Breast epithelium (tissue), 3 donors: ENCODE results near the gene KAT7.

ENCODE experiments used
- POLR2A ChIP-seq: fragments of 450-650 bp; IDR thresholded peaks from one replicate; pipeline ENCODE4 v1.6.1; 2016; ENCODE audit warnings: antibody characterized with exemption, mild to moderate bottlenecking, moderate library complexity
- POLR2AphosphoS5 ChIP-seq, 3 donors: sonication (generic); formaldehyde crosslinking; IDR thresholded peaks; one replicate each; pipeline ENCODE4 v1.6.1; 2017; ENCODE audit warnings: antibody characterized with exemption in 3 of 3
- TF ChIP-seq, protein P1 (sequence below), 3 donors: fragments of 450-650 bp; IDR thresholded peaks; one replicate each; pipeline ENCODE4 v1.5.1; 2016 to 2017; ENCODE audit warnings: antibody characterized with exemption in 3 of 3, mild to moderate bottlenecking in 3 of 3, moderate library complexity in 3 of 3

DNA sequence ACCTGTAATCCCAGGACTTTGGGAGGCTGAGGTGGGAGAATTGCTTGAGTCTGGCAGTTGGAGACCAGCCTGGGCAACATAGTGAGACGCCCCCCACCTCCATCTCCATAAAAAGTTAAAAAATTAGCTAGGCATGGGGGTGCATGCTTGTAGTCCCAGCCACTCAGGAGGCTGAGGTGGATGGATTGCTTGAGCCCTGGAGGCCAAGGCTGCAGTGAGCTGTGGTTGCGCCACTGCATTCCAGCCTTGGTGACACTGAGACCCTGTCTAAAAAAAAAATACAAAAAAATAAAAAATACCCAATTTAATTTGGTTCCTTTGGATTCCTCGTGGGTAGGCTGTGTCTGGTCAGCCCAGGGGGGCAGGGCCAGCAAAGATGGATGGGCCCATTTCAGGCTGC, 85.4 kb downstream of the KAT7 start:
- TF ChIP-seq POLR2AphosphoS5 (IDR thresholded peaks at IDR 0.05) (no peak), POLR2A (no peak)
- TF ChIP-seq, protein P1, sequence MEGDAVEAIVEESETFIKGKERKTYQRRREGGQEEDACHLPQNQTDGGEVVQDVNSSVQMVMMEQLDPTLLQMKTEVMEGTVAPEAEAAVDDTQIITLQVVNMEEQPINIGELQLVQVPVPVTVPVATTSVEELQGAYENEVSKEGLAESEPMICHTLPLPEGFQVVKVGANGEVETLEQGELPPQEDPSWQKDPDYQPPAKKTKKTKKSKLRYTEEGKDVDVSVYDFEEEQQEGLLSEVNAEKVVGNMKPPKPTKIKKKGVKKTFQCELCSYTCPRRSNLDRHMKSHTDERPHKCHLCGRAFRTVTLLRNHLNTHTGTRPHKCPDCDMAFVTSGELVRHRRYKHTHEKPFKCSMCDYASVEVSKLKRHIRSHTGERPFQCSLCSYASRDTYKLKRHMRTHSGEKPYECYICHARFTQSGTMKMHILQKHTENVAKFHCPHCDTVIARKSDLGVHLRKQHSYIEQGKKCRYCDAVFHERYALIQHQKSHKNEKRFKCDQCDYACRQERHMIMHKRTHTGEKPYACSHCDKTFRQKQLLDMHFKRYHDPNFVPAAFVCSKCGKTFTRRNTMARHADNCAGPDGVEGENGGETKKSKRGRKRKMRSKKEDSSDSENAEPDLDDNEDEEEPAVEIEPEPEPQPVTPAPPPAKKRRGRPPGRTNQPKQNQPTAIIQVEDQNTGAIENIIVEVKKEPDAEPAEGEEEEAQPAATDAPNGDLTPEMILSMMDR (IDR thresholded peaks at IDR 0.05) = no peak
